ENCODE results near the gene COG5.

COG5 gene

DNA sequence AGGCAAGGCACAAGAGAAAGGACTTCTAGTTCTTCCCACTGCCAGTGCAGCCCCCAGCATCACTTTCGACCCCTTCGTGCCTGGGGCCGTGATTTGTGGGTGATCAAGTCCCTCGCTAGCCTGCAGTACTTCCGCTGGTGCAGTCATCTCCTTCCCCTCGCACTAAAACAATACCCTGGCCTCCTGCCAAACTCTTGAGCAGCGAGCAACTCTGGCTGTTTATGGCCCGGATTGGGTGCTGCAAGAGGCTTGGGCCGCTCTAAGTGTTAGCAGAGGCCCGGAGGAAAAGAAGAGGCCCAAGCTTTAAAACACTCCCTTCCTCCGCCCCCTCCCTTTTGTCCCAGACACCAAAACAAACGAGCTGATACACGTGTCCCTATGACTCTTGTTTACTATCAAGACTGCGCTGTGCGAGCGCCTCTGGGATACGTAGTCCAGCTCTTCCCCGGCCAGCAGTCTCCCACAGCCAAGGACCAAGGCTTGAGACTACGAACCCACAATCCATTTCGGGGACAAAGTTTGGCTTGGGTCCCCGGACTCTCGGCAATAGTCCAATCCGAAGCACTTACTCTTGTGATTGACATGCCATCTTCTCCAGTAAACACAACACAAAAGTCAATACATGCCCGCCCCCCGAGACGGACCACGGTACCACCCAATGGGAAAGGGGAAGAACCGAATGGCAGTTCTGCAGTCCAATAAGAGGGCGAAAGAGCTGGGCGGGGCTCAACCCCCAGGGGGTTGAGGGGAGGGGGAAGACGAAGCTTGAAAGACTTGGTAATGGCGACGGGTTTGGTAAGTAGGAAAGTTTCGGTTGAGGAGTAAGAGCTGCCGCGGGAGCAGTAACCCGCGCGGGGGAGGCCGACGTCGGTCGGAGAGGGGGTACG is 395.2 kb downstream of the COG5 start, which contains the start of gene HBP1:
TSS of gene HBP1 (plus strand) at position 771 of the 887 bp plus-strand sequence. CDS start 10,891 bp downstream, outside the sequence.
- H3K4me3 ChIP-seq (ENCODE audit: low read depth, low read length) = peak within 1 kb of the TSS; percentile 86
- no peak for TF ChIP-seq CTCF (IDR thresholded peaks at IDR 0.05; ENCODE audit: control insufficient read depth, extremely low read depth, insufficient read depth)
- peak; percentile 100 for DNase-seq (ENCODE audit: low read depth)

- peak; percentile 38; the same call in 1 of the 2 replicates for TF ChIP-seq CTCF (IDR thresholded peaks at IDR 0.05; ENCODE audit: control insufficient read depth, extremely low read depth, insufficient read depth)
- H3K4me3 ChIP-seq (ENCODE audit: low read depth, low read length) = peak overlapping the region; percentile 58
- no peak for DNase-seq (ENCODE audit: low read depth)
Measured at GRCh38 chr7:107167483-107168232, 396.1 kb downstream of the COG5 start.

DNA sequence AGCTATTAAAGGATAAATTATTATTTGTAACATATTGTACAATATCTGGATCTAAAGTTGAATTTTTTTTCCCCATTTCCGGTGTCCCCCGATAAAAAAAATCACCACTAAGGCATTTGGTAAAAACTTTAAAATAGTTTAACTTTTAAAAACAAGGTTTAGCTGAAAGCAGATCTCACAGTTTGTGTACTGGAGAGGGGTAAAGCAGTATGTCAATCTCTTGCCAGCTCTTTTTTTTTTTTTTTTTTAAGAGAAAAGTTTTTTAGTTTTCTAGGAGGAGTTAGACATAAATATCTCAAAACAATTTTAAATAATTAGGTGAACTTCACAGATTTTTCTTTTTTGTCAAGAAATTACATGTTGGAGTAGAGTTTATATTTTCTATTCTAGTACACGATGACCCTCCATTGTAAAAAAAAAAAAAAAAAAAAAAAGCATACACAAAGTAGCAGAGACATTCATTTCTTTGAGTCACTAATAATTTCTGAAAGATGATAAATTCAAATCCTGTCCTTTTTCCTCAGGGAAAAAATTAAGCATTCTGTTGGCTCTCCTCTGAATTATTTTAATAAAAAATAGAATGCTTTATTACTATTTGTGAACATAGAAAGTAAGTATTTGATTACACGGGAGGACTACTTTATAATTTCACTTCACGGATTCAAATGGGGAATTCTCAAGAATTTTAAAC is 396.8 kb downstream of the COG5 start:
- no peak for DNase-seq (ENCODE audit: low read depth)
- no peak for TF ChIP-seq CTCF (IDR thresholded peaks at IDR 0.05; ENCODE audit: control insufficient read depth, extremely low read depth, insufficient read depth)
- peak overlapping the region; percentile 58 for H3K4me3 ChIP-seq (ENCODE audit: low read depth, low read length)

GRCh38 chr7:107165341-107165740 is 398.4 kb downstream of the COG5 start:
- no peak for DNase-seq (ENCODE audit: low read depth)
- no peak for TF ChIP-seq CTCF (IDR thresholded peaks at IDR 0.05; ENCODE audit: control insufficient read depth, extremely low read depth, insufficient read depth)
- no peak overlapping the region for H3K4me3 ChIP-seq (ENCODE audit: low read depth, low read length)

GRCh38 chr7:107164092-107164491 is 399.6 kb downstream of the COG5 start:
- H3K4me3 ChIP-seq (ENCODE audit: low read depth, low read length) = no peak overlapping the region
- TF ChIP-seq CTCF (IDR thresholded peaks at IDR 0.05; ENCODE audit: control insufficient read depth, extremely low read depth, insufficient read depth) = no peak

GRCh38 chr7:107162475-107162874 is 401.2 kb downstream of the COG5 start:
- H3K4me3 ChIP-seq (ENCODE audit: low read depth, low read length) = no peak overlapping the region
- DNase-seq (ENCODE audit: low read depth) = no peak
- no peak for TF ChIP-seq CTCF (IDR thresholded peaks at IDR 0.05; ENCODE audit: control insufficient read depth, extremely low read depth, insufficient read depth)

More at GRCh38 chr7:107164092-107164491, 399.6 kb downstream of the COG5 start:
- no peak for DNase-seq (ENCODE audit: low read depth)
